Measurements from ENCODE around the gene MEGF11.

DNA sequence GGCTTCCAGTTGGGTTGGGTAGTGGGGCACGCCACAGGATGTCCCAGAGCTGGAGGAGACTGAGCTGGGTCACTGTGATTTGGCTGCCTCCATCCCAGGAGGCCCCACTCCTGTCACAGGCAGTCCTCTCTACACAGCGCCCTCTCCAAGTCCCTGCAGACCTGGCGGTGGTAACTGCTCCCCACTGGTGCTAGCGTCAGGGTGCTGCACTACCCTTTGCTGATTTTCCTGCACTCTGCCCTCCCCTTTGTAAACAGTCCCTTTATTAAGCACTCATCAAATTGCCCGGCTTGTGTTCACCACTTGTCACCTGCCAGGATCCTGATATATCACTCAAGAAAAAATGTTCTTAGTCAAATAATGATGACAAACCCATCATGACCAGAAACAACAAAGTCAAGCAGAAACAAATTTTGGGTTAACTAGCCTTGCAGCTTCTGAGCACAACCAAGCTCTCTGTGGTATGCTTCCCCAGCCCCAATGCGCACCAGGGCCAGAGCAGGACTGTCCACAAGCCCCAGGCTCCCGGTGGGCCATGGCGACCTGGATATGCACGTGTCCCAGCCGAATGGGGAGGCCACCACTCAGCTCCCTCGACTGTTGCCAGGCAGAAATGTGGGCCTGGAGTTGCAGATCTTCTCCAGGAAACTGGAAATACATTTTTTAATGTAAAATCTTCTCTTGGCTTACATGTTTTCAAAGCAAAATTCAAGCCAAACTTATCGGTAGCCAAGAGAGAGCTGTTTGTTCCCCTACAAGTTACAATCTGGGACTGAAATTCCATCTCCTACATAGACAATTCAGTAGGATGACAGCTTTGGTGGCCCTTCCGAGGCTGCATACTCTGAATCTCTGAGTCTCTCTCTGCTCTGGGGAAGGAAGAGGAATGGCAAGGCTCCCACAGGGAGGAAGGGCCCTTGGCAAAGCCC, 24.5 kb downstream of the MEGF11 start:
- TF ChIP-seq, protein P1, sequence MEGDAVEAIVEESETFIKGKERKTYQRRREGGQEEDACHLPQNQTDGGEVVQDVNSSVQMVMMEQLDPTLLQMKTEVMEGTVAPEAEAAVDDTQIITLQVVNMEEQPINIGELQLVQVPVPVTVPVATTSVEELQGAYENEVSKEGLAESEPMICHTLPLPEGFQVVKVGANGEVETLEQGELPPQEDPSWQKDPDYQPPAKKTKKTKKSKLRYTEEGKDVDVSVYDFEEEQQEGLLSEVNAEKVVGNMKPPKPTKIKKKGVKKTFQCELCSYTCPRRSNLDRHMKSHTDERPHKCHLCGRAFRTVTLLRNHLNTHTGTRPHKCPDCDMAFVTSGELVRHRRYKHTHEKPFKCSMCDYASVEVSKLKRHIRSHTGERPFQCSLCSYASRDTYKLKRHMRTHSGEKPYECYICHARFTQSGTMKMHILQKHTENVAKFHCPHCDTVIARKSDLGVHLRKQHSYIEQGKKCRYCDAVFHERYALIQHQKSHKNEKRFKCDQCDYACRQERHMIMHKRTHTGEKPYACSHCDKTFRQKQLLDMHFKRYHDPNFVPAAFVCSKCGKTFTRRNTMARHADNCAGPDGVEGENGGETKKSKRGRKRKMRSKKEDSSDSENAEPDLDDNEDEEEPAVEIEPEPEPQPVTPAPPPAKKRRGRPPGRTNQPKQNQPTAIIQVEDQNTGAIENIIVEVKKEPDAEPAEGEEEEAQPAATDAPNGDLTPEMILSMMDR (IDR thresholded peaks at IDR 0.05): no peak
- no peak for TF ChIP-seq POLR2A (IDR thresholded peaks at IDR 0.05)
